HK-2 (cell line): ENCODE measurements around the gene UTP4.

Experiments
- DNase-seq: peaks from one replicate; pipeline ENCODE4 v3.0.0-alpha.2; 2018; ENCODE audit not compliant: unreplicated experiment

Gene UTP4

DNA sequence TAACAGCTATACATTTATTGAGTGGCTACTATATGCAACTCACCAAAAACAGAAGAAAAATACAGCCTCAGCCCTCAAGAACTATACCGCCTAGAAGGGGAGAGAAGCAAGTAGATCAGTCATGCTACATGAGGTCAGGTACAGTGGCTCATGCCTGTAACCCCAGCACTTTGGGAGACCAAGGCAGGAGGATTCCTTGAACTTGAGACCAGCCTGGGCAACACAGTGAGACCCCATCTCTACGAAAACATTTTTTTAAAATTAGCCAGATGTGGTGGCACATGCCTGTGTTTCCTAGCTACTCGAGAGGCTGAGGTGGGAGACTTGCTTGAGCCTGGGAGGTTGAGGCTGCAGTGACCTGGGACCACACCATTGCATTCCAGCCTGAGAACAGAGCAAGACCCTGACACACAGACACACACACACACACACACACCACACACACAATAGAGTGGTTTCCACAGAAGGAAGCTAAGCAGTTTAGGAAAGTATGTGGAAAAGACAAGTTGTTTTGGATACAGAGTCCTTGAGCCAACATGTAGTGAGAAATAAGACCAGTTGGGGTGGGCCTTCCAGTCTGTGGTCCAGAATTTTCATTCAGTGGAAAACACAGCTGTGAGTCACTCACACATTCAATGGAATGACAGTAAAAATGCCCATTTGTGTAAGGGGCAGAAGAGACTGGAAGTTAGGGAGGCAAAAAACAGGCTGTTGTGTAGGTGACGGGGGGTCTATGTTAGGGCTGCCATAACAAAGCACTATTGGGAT, 43.8 kb downstream of the UTP4 start:
- no peak for DNase-seq

DNA sequence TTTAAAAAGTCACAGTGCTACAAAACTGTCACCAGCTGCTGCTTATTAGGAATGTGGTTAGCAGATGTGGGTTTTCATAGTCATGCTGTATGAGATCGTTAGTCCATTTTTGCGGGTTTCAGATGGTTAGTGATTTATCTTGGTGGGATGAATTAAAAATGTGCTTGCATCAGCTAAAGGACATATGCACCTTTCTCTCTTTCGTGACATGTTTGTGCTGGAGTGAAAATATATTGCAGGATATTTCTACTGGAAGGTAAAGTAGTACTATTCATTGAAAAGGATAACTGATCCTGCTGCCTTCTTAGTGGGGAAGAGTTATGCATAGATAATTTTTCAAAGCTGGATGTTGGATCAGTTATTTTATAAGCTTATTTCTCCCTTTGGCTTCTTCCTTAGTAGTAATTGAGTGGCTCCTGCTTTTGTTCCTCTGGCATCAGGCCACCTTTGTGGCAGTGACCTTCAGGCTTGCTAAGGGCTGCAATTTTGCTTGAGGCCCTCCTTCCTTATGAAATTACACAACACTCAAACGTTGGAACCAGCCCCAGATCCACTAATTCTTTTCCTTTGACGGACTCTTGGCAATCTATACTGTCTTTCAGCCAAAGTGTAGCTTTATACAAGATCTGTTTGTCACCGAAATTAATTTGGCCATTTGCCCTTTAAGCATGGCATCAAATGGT, 47.0 kb downstream of the UTP4 start:
- no peak for DNase-seq

GRCh38 chr16:69180011-69180338, 47.5 kb downstream of the UTP4 start:
- DNase-seq: no peak

GRCh38 chr16:69182730-69183416, 50.4 kb downstream of the UTP4 start:
- no peak for DNase-seq

- DNase-seq: peak; percentile 93
Measured at GRCh38 chr16:69186642-69187445, 54.4 kb downstream of the UTP4 start, which contains the start of gene SNTB2. TSS of gene SNTB2 (plus strand) at chr16:69187164. CDS start at chr16:69187167, 3 bp downstream.

- DNase-seq: peak; percentile 66
Measured at GRCh38 chr16:69187446-69188235, 55.2 kb downstream of the UTP4 start.

GRCh38 chr16:69188236-69188549, 55.7 kb downstream of the UTP4 start:
- no peak for DNase-seq

- peak; percentile 20 for DNase-seq
Measured at GRCh38 chr16:69188716-69189115, 56.3 kb downstream of the UTP4 start.

- DNase-seq: no peak
Measured at GRCh38 chr16:69190046-69190588, 57.7 kb downstream of the UTP4 start.

DNA sequence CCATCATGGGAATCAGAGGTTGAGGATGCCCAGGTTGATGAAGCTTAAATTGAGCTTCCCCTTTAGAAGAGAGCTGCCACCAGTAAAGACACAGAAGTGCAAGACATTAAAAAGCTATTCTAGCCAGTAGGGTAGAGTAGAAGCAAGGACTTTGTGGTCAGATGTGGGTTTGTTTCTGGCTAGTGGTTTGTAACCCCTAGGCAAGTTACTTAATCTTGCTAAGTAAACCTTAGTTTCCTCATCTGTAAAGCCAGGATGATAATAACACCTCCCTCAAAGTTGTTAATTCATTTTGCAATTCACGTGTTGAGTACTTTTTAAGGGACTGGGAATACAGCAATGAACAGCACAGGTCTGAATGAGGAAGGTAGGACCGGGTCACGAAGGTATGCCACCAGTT, 58.1 kb downstream of the UTP4 start:
- DNase-seq: no peak

- no peak for DNase-seq
Measured at GRCh38 chr16:69191136-69191535, 58.7 kb downstream of the UTP4 start.

- no peak for DNase-seq
Measured at GRCh38 chr16:69193855-69194254, 61.4 kb downstream of the UTP4 start.

- no peak for DNase-seq
Measured at GRCh38 chr16:69194488-69194887, 62.0 kb downstream of the UTP4 start.

- no peak for DNase-seq
Measured at GRCh38 chr16:69195369-69196029, 63.0 kb downstream of the UTP4 start.

DNA sequence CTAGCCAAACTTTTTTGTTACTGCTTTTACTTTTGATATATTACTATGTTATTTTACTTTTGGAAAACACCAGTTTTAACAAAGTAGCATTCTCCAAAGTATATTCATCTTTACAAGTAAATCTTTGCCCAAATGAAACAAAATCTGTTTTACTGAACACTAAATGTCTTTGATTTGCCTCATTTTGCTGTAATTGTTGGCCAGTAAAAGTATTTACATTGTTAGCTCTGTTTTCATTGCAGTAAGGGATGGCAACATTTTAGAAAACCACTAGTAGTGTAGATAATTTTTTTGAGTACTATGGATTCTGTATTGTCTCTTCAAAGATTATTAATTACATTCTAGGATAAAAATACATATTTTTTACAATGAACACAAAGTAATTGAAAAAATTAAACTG, 65.1 kb downstream of the UTP4 start:
- no peak for DNase-seq

DNA sequence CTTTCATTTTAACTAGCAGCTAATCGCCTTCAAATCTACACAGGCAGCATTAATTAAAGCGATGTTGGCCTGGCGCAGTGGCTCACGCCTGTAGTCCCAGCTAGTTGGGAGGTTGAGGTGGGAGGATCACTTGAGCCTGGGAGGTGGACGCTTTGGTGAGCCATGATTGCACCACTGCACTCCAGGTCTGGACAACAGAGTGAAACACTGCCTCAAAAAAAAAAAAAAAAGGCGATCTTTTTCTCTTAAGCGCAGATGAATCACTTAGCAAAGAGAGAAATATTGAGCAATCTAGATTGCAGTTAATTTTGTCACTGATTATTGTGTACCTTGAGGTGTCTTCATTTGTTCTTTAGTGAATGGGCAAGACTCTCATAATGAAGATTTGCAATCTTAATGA, 66.9 kb downstream of the UTP4 start:
- peak; percentile 12 for DNase-seq

DNA sequence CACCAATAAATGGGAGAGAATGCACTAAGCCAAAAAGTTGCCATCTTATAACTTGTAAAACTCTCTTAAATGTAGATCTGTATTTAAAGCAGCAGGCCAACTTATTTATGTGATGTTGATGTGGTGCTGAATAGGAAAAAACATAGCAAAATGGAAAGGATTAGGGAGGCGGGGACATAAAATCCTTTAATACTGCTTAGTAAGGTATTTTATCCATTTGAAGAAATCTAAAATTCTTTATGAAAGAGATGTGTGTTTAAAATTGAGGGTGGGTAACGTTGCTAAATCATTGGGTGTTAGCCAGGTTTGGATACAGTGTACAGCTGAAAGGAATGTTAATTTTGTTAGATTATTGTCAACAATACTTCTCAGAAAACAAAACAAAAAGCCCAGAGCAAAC, 68.8 kb downstream of the UTP4 start:
- no peak for DNase-seq

- DNase-seq: no peak
Measured at GRCh38 chr16:69201787-69202186, 69.3 kb downstream of the UTP4 start.

GRCh38 chr16:69204172-69204571, 71.7 kb downstream of the UTP4 start:
- no peak for DNase-seq

DNA sequence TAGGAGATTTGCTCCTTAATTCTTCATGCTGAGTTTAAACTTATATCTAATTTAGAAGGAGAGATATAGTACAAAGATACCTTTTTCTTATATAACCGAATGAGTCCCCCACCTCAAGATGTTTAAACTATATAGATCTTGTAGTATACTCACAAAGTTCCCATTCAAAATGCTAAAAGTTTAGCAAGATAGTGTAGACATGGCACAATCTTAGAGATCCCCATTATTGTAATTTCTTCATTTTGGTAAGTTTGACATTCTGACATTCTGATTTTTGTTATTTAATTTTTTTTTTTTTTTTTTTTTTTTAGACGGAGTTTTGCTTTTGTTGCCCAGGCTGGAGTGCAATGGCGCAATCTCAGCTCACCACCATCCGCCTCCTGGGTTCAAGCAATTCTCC, 77.3 kb downstream of the UTP4 start:
- no peak for DNase-seq

DNA sequence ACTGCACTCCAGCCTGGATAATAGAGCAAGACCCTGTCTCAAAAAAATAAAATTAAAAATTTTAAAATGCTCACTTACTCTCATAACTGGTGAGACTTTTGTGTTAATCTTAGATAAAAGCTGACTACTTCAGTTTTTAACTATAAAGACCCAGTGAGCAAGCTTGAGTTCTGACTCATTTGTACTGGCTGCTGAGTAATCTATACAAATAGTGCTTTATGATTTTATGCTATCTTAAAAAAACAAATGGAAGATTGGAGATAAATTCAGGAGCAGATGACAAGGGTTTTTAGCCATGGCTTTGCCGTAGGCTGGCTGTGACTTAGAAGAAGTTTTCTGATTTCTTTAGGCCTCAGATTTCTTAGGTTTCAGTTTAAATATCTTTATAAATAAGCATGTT, 85.0 kb downstream of the UTP4 start:
- DNase-seq: no peak
